Measurements from ENCODE around the gene PKHD1. TPM values are rescaled to one million over a fixed set of nuclear protein-coding genes. Genes with fewer than 3 reads are reported as not detected.

PKHD1 gene
- total RNA-seq, 1 donor from 2014 or later = 0.02 TPM

DNA sequence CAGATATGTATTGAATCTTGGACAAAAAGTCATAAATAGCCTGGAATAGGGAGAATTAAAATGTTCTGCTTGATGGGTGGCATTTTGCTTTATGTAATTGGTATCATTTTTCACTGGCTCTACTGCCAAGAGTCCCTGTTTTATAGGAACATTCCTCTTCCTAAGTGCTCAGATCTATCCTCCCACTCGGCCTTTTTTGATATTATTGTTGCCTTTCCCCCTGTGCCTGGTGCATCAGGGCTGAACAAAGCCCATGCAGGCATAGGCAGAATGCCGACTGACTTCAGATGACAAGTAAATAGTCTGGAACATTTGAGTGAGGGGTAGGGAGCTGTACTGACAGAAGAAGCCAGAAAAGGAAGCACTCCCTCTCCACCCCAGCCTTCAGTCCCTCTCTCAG is 127.0 kb downstream of the PKHD1 start:
- H3K9me3 Mint-ChIP-seq = no peaks in the 10 kb centered on the region
- DNase-seq (ENCODE audit: low spot score in 2 of 2, unreplicated experiment in 2 of 2) = no peak
- H3K4me3 Mint-ChIP-seq = no peak overlapping the region
- H3K4me1 Mint-ChIP-seq = peaks cover 3% of the 10 kb centered on the region
- TF ChIP-seq, protein P1, sequence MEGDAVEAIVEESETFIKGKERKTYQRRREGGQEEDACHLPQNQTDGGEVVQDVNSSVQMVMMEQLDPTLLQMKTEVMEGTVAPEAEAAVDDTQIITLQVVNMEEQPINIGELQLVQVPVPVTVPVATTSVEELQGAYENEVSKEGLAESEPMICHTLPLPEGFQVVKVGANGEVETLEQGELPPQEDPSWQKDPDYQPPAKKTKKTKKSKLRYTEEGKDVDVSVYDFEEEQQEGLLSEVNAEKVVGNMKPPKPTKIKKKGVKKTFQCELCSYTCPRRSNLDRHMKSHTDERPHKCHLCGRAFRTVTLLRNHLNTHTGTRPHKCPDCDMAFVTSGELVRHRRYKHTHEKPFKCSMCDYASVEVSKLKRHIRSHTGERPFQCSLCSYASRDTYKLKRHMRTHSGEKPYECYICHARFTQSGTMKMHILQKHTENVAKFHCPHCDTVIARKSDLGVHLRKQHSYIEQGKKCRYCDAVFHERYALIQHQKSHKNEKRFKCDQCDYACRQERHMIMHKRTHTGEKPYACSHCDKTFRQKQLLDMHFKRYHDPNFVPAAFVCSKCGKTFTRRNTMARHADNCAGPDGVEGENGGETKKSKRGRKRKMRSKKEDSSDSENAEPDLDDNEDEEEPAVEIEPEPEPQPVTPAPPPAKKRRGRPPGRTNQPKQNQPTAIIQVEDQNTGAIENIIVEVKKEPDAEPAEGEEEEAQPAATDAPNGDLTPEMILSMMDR (IDR thresholded peaks at IDR 0.05; ENCODE audit: unreplicated experiment) = no peak
- no peaks in the 10 kb centered on the region for H3K36me3 Mint-ChIP-seq
- H3K27ac Mint-ChIP-seq = no peak overlapping the region
- H3K27me3 Mint-ChIP-seq (ENCODE audit: low read depth) = peaks cover 40% of the 10 kb centered on the region

DNA sequence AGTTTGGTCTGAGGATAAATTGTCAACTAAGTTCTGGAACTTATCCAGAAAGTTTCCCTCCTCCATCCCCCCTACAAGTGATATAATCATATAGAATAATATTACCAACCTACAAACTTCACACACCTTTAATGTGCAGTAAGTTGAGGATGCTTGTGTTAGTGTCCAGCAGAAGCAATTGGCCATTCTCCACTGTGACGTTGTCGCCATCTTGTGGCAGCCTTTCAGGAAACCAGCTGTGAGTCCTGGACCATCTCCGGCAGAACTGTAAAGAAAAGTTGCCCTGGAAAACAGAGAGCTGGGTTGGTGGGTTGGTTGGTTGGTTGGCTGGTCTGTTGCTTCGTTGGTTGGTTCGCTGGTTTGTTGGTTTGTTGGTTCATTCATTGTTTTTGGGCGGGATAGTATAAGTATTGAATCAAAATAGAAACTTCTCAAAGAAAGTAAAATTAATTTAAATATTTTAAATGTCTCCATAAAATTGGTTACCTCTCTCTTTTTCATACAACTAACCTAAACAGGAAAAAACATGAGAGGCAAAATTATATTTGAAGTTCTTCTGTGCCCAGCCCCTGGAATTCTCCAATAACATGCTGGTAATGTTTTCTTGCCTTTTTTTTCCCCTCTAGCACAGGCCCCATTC is 127.5 kb downstream of the PKHD1 start:
- H3K4me3 Mint-ChIP-seq = no peak overlapping the region
- peaks cover 39% of the 10 kb centered on the region for H3K27me3 Mint-ChIP-seq (ENCODE audit: low read depth)
- H3K9me3 Mint-ChIP-seq = no peaks in the 10 kb centered on the region
- TF ChIP-seq, protein P1 (IDR thresholded peaks at IDR 0.05; ENCODE audit: unreplicated experiment) = peak; percentile 52
- H3K27ac Mint-ChIP-seq = no peak overlapping the region
- H3K4me1 Mint-ChIP-seq = peaks cover 3% of the 10 kb centered on the region
- H3K36me3 Mint-ChIP-seq = no peaks in the 10 kb centered on the region
- peak; percentile 53 to 83 for DNase-seq (ENCODE audit: low spot score in 2 of 2, unreplicated experiment in 2 of 2)

DNA sequence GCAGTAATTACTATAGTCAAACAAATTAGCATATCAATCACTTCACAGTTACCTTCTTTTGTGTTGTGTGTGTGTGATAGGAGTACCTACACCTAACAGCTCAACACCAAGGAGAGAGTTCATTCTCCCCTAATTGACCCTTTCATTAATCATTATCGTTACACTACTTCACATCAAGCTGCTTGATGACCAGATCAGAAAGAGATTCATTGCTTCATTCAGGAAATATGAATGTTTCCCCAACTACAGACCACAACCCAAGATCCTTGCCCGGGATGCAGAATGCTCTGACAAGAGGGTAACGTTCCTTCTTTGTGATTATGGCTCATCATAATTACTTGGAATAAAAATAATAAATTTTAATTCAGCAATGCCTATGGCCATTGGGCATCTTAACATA is 132.7 kb downstream of the PKHD1 start:
- TF ChIP-seq, protein P1 (IDR thresholded peaks at IDR 0.05; ENCODE audit: unreplicated experiment) = no peak
- no peaks in the 10 kb centered on the region for H3K4me1 Mint-ChIP-seq
- H3K4me3 Mint-ChIP-seq = no peak overlapping the region
- H3K27ac Mint-ChIP-seq = no peak overlapping the region
- peaks cover 2% of the 10 kb centered on the region for H3K27me3 Mint-ChIP-seq (ENCODE audit: low read depth)
- H3K9me3 Mint-ChIP-seq = no peaks in the 10 kb centered on the region
- no peak for DNase-seq (ENCODE audit: low spot score in 2 of 2, unreplicated experiment in 2 of 2)
- H3K36me3 Mint-ChIP-seq = no peaks in the 10 kb centered on the region

DNA sequence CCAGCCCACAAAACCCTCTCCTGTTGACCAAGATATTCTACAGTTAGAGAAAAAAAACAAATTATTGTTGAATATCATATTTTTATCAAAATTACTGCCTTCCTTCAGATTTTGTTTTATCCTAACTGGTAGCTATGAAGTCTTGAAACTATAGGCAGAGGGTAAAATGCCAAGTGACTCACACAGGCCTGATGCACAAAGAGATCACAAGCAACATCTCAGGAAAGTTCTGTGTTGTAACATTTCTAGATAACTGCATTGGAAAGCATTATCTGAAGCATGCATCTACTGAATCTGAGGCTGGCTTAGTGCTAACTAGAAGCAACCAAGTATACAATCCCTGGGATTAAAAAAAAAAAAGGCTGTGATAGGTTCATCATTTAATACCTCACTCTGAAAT is 134.2 kb downstream of the PKHD1 start:
- TF ChIP-seq, protein P1 (IDR thresholded peaks at IDR 0.05; ENCODE audit: unreplicated experiment) = no peak
- no peaks in the 10 kb centered on the region for H3K4me1 Mint-ChIP-seq
- H3K36me3 Mint-ChIP-seq = no peaks in the 10 kb centered on the region
- H3K27me3 Mint-ChIP-seq (ENCODE audit: low read depth) = peaks cover 2% of the 10 kb centered on the region
- H3K4me3 Mint-ChIP-seq = no peak overlapping the region
- H3K9me3 Mint-ChIP-seq = no peaks in the 10 kb centered on the region
- no peak for DNase-seq (ENCODE audit: low spot score in 2 of 2, unreplicated experiment in 2 of 2)
- H3K27ac Mint-ChIP-seq = no peak overlapping the region

DNA sequence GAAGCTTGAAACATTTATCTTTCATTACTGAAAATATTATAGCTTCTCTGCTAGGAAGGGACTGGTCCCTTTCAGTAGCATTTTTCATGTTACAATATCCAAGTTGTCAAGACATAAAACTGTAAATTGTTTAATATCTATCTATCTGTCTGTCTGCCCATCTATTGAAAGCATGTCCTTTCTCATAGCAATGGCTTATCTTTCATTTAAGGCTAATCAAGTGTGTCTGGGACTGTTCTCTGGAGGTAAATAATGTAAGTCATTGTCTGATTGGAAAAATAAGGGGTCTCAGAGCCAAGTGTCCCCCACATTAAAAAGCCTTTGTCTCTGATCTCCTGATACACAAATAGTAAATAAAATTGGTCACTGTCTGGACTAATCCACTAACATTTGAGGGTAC is 135.5 kb downstream of the PKHD1 start:
- H3K27me3 Mint-ChIP-seq (ENCODE audit: low read depth) = peaks cover 2% of the 10 kb centered on the region
- no peaks in the 10 kb centered on the region for H3K4me1 Mint-ChIP-seq
- no peaks in the 10 kb centered on the region for H3K36me3 Mint-ChIP-seq

More for the DNA sequence above, 135.5 kb downstream of the PKHD1 start:
- TF ChIP-seq, protein P1 (IDR thresholded peaks at IDR 0.05; ENCODE audit: unreplicated experiment) = no peak
- no peak overlapping the region for H3K4me3 Mint-ChIP-seq
- H3K27ac Mint-ChIP-seq = no peak overlapping the region
- H3K9me3 Mint-ChIP-seq = no peaks in the 10 kb centered on the region
- no peak for DNase-seq (ENCODE audit: low spot score in 2 of 2, unreplicated experiment in 2 of 2)
